HCT116 (cell line): ENCODE data around the gene PDZD4. TPM values are rescaled to one million over a fixed set of nuclear protein-coding genes. Genes with fewer than 3 reads are reported as not detected.

ENCODE experiments used
- ATAC-seq: fragments of 200-7000 bp; cut with Tn5 transposase; 2 replicates; pipeline ENCODE4 v1.9.1; 2020; ENCODE audit warnings: mild to moderate bottlenecking, moderate library complexity
- BruUV-seq: library from RNA; stranded (reverse); fragments of 400-500 nt; replicated peaks from 2 replicates; lab custom pipeline; 2021; lab: Mats Ljungman, UMichigan
- CTCF ChIA-PET: fragments of 300-600 bp; sonication (Branson Sonifier 250); formaldehyde crosslinking; loops from one replicate; lab custom pipeline; 2021; ENCODE audit warnings: antibody characterized with exemption; lab: Charles Lee
- POLR2A ChIA-PET: fragments of 300-600, 350-600 bp; sonication (Branson Sonifier 250); formaldehyde crosslinking; loops from one replicate; lab custom pipeline; 2021; ENCODE audit warnings: antibody characterized with exemption; lab: Charles Lee
- RAD21 ChIA-PET, 2 experiments: fragments of 300-600 bp; sonication (Branson Sonifier 250); formaldehyde crosslinking; loops; one replicate each; lab custom pipeline; 2023; ENCODE audit warnings: low total read pairs in 2 of 2; ENCODE audit not compliant: uncharacterized antibody in 2 of 2, unreplicated experiment in 2 of 2, low non-redundant PET in 1 of 2; lab: Charles Lee
- DNase-seq: peaks from one replicate; pipeline ENCODE4 v3.0.0-alpha.2; 2010; ENCODE audit warnings: low read depth, low spot score
- H2AFZ ChIP-seq: fragments of 200-600 bp; shearing (Covaris generic), sonication (generic); 2 replicates; pipeline ENCODE4 v1.6.1; 2017; ENCODE audit warnings: low read depth, mixed run types, mixed read lengths, antibody characterized with exemption, low read length; ENCODE audit not compliant: poor library complexity, severe bottlenecking
- H3K27ac ChIP-seq: 2 replicates; pipeline ENCODE4 v1.5.1; 2012; ENCODE audit warnings: low read depth, low read length
- H3K27me3 ChIP-seq: fragments of 200-600 bp; sonication (generic); 2 replicates; pipeline ENCODE4 v1.6.1; 2016; ENCODE audit warnings: mixed run types, low read length, mixed read lengths; ENCODE audit not compliant: insufficient read depth
- H3K36me3 ChIP-seq, 2 experiments: fragments of 200-500 bp in 1 of 2; fragments of 200-600 bp in 1 of 2; sonication (Bioruptor generic) in 1 of 2; sonication (generic) in 1 of 2; 2 replicates each; pipeline versions ENCODE4 v1.5.1 to v1.6.1; 2014 to 2016; ENCODE audit warnings: low read length in 2 of 2, inconsistent platforms in 1 of 2, mixed read lengths in 1 of 2, mixed run types in 1 of 2; ENCODE audit not compliant: insufficient read depth in 2 of 2, control insufficient read depth in 1 of 2
- H3K4me1 ChIP-seq, 2 experiments: fragments of 200-600 bp in 1 of 2; sonication (generic) in 1 of 2; 2 replicates each; pipeline versions ENCODE4 v1.5.1 to v1.6.1; 2012 to 2017; ENCODE audit warnings: low read length in 2 of 2, inconsistent platforms in 1 of 2, mild to moderate bottlenecking in 1 of 2, mixed read lengths in 1 of 2, mixed run types in 1 of 2, moderate library complexity in 1 of 2; ENCODE audit not compliant: insufficient read depth in 2 of 2, control insufficient read depth in 1 of 2
- H3K4me2 ChIP-seq: fragments of 200-600 bp; sonication (generic); 2 replicates; pipeline ENCODE4 v1.6.1; 2017; ENCODE audit warnings: mixed run types, low read length, mixed read lengths
- H3K4me3 ChIP-seq, 2 experiments: fragments of 200-600 bp in 1 of 2; sonication (generic) in 1 of 2; replicated peaks in 1 of 2; 2 replicates each; pipeline ENCODE4 v1.5.1; 2011 to 2016; ENCODE audit warnings: low read length in 2 of 2, control low read depth in 1 of 2, low read depth in 1 of 2, mild to moderate bottlenecking in 1 of 2, mixed read lengths in 1 of 2, mixed run types in 1 of 2
- H3K79me2 ChIP-seq: fragments of 200-600 bp; sonication (generic); 2 replicates; pipeline ENCODE4 v1.6.1; 2017; ENCODE audit warnings: mild to moderate bottlenecking, mixed run types, low read length, moderate library complexity, mixed read lengths; ENCODE audit not compliant: insufficient read depth
- H3K9ac ChIP-seq: fragments of 200-600 bp; sonication (generic); 2 replicates; pipeline ENCODE4 v1.6.1; 2016; ENCODE audit warnings: low read length, mixed read lengths
- H3K9me2 ChIP-seq: fragments of 200-600 bp; sonication (generic), shearing (Covaris generic); 2 replicates; pipeline ENCODE4 v1.6.1; 2017; ENCODE audit warnings: mixed run types, mild to moderate bottlenecking, moderate library complexity; ENCODE audit not compliant: insufficient read depth
- H3K9me3 ChIP-seq, 2 experiments: fragments of 200-500 bp in 1 of 2; fragments of 200-600 bp in 1 of 2; sonication (Bioruptor generic) in 1 of 2; sonication (generic) in 1 of 2; 2 replicates each; pipeline ENCODE4 v1.6.1; 2014 to 2017; ENCODE audit warnings: low read length in 2 of 2, mixed read lengths in 2 of 2, inconsistent platforms in 1 of 2, low read depth in 1 of 2, mild to moderate bottlenecking in 1 of 2, mixed run types in 1 of 2, moderate library complexity in 1 of 2; ENCODE audit not compliant: control insufficient read depth in 1 of 2, insufficient read depth in 1 of 2
- H4K20me1 ChIP-seq: fragments of 200-600 bp; sonication (generic), shearing (Covaris generic); 2 replicates; pipeline ENCODE4 v1.6.1; 2017; ENCODE audit warnings: mixed run types, mild to moderate bottlenecking, moderate library complexity; ENCODE audit not compliant: insufficient read depth
- ATF3 ChIP-seq: IDR thresholded peaks from 2 replicates; pipeline ENCODE4 v1.6.1; 2012
- CBX3 ChIP-seq: IDR thresholded peaks from 2 replicates; pipeline ENCODE4 v1.6.1; 2012; ENCODE audit warnings: low read depth
- CEBPB ChIP-seq: IDR thresholded peaks from 2 replicates; pipeline ENCODE4 v1.6.1; 2012; ENCODE audit warnings: low read depth
- CTCF ChIP-seq, 3 experiments: fragments of 200-600 bp in 1 of 3; sonication (generic) in 1 of 3; IDR thresholded peaks in 2 of 3; conservative IDR thresholded peaks in 1 of 3; 2 replicates each; pipeline ENCODE4 v1.5.1; 2012 to 2017; ENCODE audit warnings: low read depth in 2 of 3, low read length in 2 of 3, antibody characterized with exemption in 1 of 3, borderline replicate concordance in 1 of 3, control low read depth in 1 of 3, mild to moderate bottlenecking in 1 of 3, mixed read lengths in 1 of 3, mixed run types in 1 of 3, moderate library complexity in 1 of 3; ENCODE audit not compliant: insufficient read depth in 1 of 3
- EGR1 ChIP-seq: IDR thresholded peaks from 2 replicates; pipeline ENCODE4 v1.6.1; 2012; ENCODE audit warnings: low read depth
- EZH2 ChIP-seq: fragments of 200-600 bp; sonication (generic); IDR thresholded peaks from 2 replicates; pipeline ENCODE4 v1.6.1; 2017; ENCODE audit warnings: antibody characterized with exemption, mixed run types
- EZH2phosphoT487 ChIP-seq: fragments of 200-600 bp; IDR thresholded peaks from 2 replicates; pipeline ENCODE4 v1.6.1; 2018; ENCODE audit warnings: antibody characterized with exemption, borderline replicate concordance
- FOSL1 ChIP-seq: IDR thresholded peaks from 2 replicates; pipeline ENCODE4 v1.6.1; 2012; ENCODE audit warnings: low read depth
- JUND ChIP-seq: IDR thresholded peaks from 2 replicates; pipeline ENCODE4 v1.6.1; 2012
- MAX ChIP-seq: IDR thresholded peaks from 2 replicates; pipeline ENCODE4 v1.6.1; 2012
- POLR2A ChIP-seq: IDR thresholded peaks from 2 replicates; pipeline ENCODE4 v1.7.0; 2011; ENCODE audit warnings: borderline replicate concordance; ENCODE audit not compliant: insufficient read depth, insufficient read length; ENCODE audit errors: extremely low read depth
- POLR2AphosphoS5 ChIP-seq: IDR thresholded peaks from 2 replicates; pipeline ENCODE4 v1.6.1; 2011; ENCODE audit warnings: mild to moderate bottlenecking, low read depth, low read length, moderate library complexity
- RAD21 ChIP-seq: IDR thresholded peaks from 2 replicates; pipeline ENCODE4 v1.6.1; 2012; ENCODE audit warnings: low read depth, mild to moderate bottlenecking
- SIN3A ChIP-seq: IDR thresholded peaks from 2 replicates; pipeline ENCODE4 v1.6.1; 2012; ENCODE audit warnings: low read depth
- SP1 ChIP-seq: IDR thresholded peaks from 2 replicates; pipeline ENCODE4 v1.6.1; 2012; ENCODE audit warnings: low read depth
- SRF ChIP-seq: IDR thresholded peaks from 2 replicates; pipeline ENCODE4 v1.6.1; 2012; ENCODE audit warnings: low read depth
- TCF7L2 ChIP-seq: IDR thresholded peaks from 2 replicates; pipeline ENCODE4 v1.7.0; 2011; ENCODE audit warnings: borderline replicate concordance, inconsistent platforms; ENCODE audit not compliant: insufficient read depth, insufficient read length; ENCODE audit errors: extremely low read depth
- ZBTB33 ChIP-seq: IDR thresholded peaks from 2 replicates; pipeline ENCODE4 v1.6.1; 2011; ENCODE audit warnings: mild to moderate bottlenecking, low read length, moderate library complexity; ENCODE audit not compliant: insufficient replicate concordance; ENCODE audit errors: extremely low read depth
- ZFX ChIP-seq: fragments of 450-650 bp; IDR thresholded peaks from 2 replicates; pipeline ENCODE4 v1.6.1; 2017
- ZNF274 ChIP-seq: fragments of 200-500 bp; sonication (Bioruptor generic); IDR thresholded peaks from 2 replicates; pipeline ENCODE4 v1.6.1; 2014; ENCODE audit warnings: mild to moderate bottlenecking, low read depth, low read length, inconsistent platforms
- intact Hi-C: fragments of 100-400 bp; cut with micrococcal nuclease; formaldehyde crosslinking; loops from 2 replicates; pipeline ENCODE4 v1.10.0; 2022
- total RNA-seq: library from RNA; stranded (reverse); gene quantifications from one replicate; pipeline ENCODE4 v1.2.1, GENCODE V29; 2021; ENCODE audit not compliant: unreplicated experiment

PDZD4 gene
- total RNA-seq, 1 experiment from 2014 or later, result 0.30 TPM

- Histone ChIP-seq H3K27ac (no peak overlapping the region), H3K4me1 (peaks cover 0 to 3% of the 10 kb centered on the region in 2 experiments; a peak in 1 of 4 replicates), H3K9ac (no peak overlapping the region), H3K9me2 (no peaks in the 10 kb centered on the region), H3K4me2 (no peak overlapping the region), H3K27me3 (no peaks in the 10 kb centered on the region), H3K9me3 (no peaks in the 10 kb centered on the region), H3K36me3 (peaks cover 0 to 6% of the 10 kb centered on the region in 2 experiments; a peak in 1 of 4 replicates), H4K20me1 (no peaks in the 10 kb centered on the region), H2AFZ (no peak overlapping the region), H3K79me2 (peaks cover 9% of the 10 kb centered on the region; the same call in 1 of the 2 replicates), H3K4me3 (no peak overlapping the region)
- BruUV-seq, result no TSS peak
- DNase-seq, result no peak
- ATAC-seq, result peak; percentile 40; the same call in 1 of the 2 replicates
- POLR2A ChIA-PET, result no interaction called here
- TF ChIP-seq SP1, result no peak
- no peak for TF ChIP-seq SRF
- no peak for TF ChIP-seq POLR2A
- no peak for TF ChIP-seq RAD21
- no peak for TF ChIP-seq JUND
- TF ChIP-seq SIN3A, result no peak
- no peak for TF ChIP-seq ZNF274
- no peak for TF ChIP-seq ATF3
- TF ChIP-seq FOSL1, result no peak
- no peak for TF ChIP-seq CBX3
- TF ChIP-seq MAX, result no peak
- no peak for TF ChIP-seq EZH2phosphoT487
- no peak for TF ChIP-seq CEBPB
- no peak for TF ChIP-seq CTCF (IDR thresholded peaks at IDR 0.05 in 2 of 3, conservative IDR thresholded peaks at IDR 0.05 in 1 of 3; ENCODE audit: borderline replicate concordance in 1 of 3, insufficient read depth in 1 of 3, low read depth in 2 of 3, low read length in 2 of 3)
- TF ChIP-seq TCF7L2, result no peak
- no peak for TF ChIP-seq POLR2AphosphoS5
- TF ChIP-seq EZH2, result no peak
- TF ChIP-seq ZFX, result no peak
- TF ChIP-seq EGR1, result no peak
- no peak for TF ChIP-seq ZBTB33
- intact Hi-C loops, result no loop called here
- CTCF ChIA-PET, result no interaction called here
- RAD21 ChIA-PET, result interaction anchor here in 1 of 2 experiments (0.6 kb wide), 1 partner anchor 85 kb away, joined by 3 read pairs; no protein-coding TSS in a partner anchor
These were observed 29.6 kb downstream of the PDZD4 start for GRCh38 chrX:153800746-153801145.
